ENCODE measurements around the gene DIP2B. TPM values are rescaled to one million over a fixed set of nuclear protein-coding genes. Genes with fewer than 3 reads are reported as not detected.
A peak's percentile ranks its signal among the peaks of the same experiment; 100 is the strongest.

The DIP2B gene
- total RNA-seq, 1 experiment from 2014 or later, result 26.1 TPM

GRCh38 chr12:50635857-50636256 is 131.1 kb downstream of the DIP2B start:
- ATAC-seq (no peak), DNase-seq (ENCODE audit: low spot score) (no peak)
- H3K36me3 Mint-ChIP-seq, result peaks cover 10% of the 10 kb centered on the region
- H3K27me3 Mint-ChIP-seq (ENCODE audit: low read depth), result no peaks in the 10 kb centered on the region
- TF ChIP-seq ZBTB21 (CRISPR knock-in tag; IDR thresholded peaks at IDR 0.05; ENCODE audit: borderline replicate concordance), result no peak
- ChIA-PET CTCF (interaction anchor here (1.9 kb wide), 1 partner anchor 131 kb away, joined by 12 read pairs; the partner anchor contains the start of gene DIP2B), POLR2A (no interaction called here)
- H3K9me3 Mint-ChIP-seq, result no peaks in the 10 kb centered on the region
- H3K27ac Mint-ChIP-seq, result no peak overlapping the region
- no peak overlapping the region for H3K4me3 Mint-ChIP-seq
- peaks cover 14% of the 10 kb centered on the region for H3K4me1 Mint-ChIP-seq

- ChIA-PET POLR2A (no interaction called here), CTCF (interaction anchor here (0.5 to 1.9 kb wide), 4 partner anchors 127 to 542 kb away, joined by 3 to 12 read pairs (median 3); partner anchors contain the start of gene DIP2B)
- no peaks in the 10 kb centered on the region for H3K9me3 Mint-ChIP-seq
- peak; percentile 70 for ATAC-seq
- H3K36me3 Mint-ChIP-seq, result peaks cover 11% of the 10 kb centered on the region
- DNase-seq (ENCODE audit: low spot score), result no peak
- no peaks in the 10 kb centered on the region for H3K27me3 Mint-ChIP-seq (ENCODE audit: low read depth)
- H3K4me1 Mint-ChIP-seq, result peaks cover 18% of the 10 kb centered on the region
- no peak overlapping the region for H3K4me3 Mint-ChIP-seq
- H3K27ac Mint-ChIP-seq, result peak overlapping the region; percentile 31; the same call in 1 of the 2 replicates
- TF ChIP-seq E2F1 (CRISPR knock-in tag; IDR thresholded peaks at IDR 0.05), result no peak
Observed at GRCh38 chr12:50636505-50636904, 131.7 kb downstream of the DIP2B start.

GRCh38 chr12:50637870-50638481 is 133.2 kb downstream of the DIP2B start:
- Mint-ChIP-seq H3K36me3 (peaks cover 15% of the 10 kb centered on the region), H3K9me3 (no peaks in the 10 kb centered on the region), H3K27me3 (ENCODE audit: low read depth) (no peaks in the 10 kb centered on the region), H3K4me3 (no peak overlapping the region), H3K27ac (peak overlapping the region; percentile 47; the same call in 1 of the 2 replicates), H3K4me1 (peaks cover 26% of the 10 kb centered on the region)
- DNase-seq (ENCODE audit: low spot score), result no peak
- ChIA-PET CTCF (interaction anchor here (0.5 to 1.2 kb wide), 24 partner anchors 13 to 133 kb away, joined by 3 to 41 read pairs (median 4); partner anchors contain the start of gene DIP2B), POLR2A (interaction anchor here (1.0 kb wide), 1 partner anchor 134 kb away, joined by 3 read pairs; the partner anchor contains the start of gene DIP2B)
- no peak for ATAC-seq
- TF ChIP-seq USF2 (CRISPR knock-in tag; IDR thresholded peaks at IDR 0.05), result no peak
- peak; percentile 36 for TF ChIP-seq CTCF (IDR thresholded peaks at IDR 0.05)

- POLR2A ChIA-PET, result interaction anchor here (0.7 to 1.0 kb wide), 2 partner anchors 134 to 558 kb away, joined by 3 read pairs; partner anchors contain the start of gene DIP2B
- no peaks in the 10 kb centered on the region for H3K27me3 Mint-ChIP-seq (ENCODE audit: low read depth)
- H3K36me3 Mint-ChIP-seq, result peaks cover 12% of the 10 kb centered on the region
- DNase-seq (ENCODE audit: low spot score) (no peak), ATAC-seq (no peak)
- no peaks in the 10 kb centered on the region for H3K9me3 Mint-ChIP-seq
- CTCF ChIA-PET, result interaction anchor here (0.5 to 1.2 kb wide), 23 partner anchors 14 to 134 kb away, joined by 3 to 41 read pairs (median 4); partner anchors contain the start of gene DIP2B
- H3K4me3 Mint-ChIP-seq, result no peak overlapping the region
- TF ChIP-seq SOX15 (CRISPR knock-in tag; IDR thresholded peaks at IDR 0.05), result no peak
- no peak for TF ChIP-seq IRF2 (CRISPR knock-in tag; IDR thresholded peaks at IDR 0.05; ENCODE audit: borderline replicate concordance, low read depth)
- no peak for TF ChIP-seq CREM (CRISPR knock-in tag; IDR thresholded peaks at IDR 0.05)
- TF ChIP-seq ZNF232 (CRISPR knock-in tag; IDR thresholded peaks at IDR 0.05), result no peak
- no peak for TF ChIP-seq IRF1 (CRISPR knock-in tag; IDR thresholded peaks at IDR 0.05)
- TF ChIP-seq ZNF671 (CRISPR knock-in tag; IDR thresholded peaks at IDR 0.05), result no peak
- no peak for TF ChIP-seq CREB1 (CRISPR knock-in tag; IDR thresholded peaks at IDR 0.05)
- TF ChIP-seq ZNF423 (CRISPR knock-in tag; IDR thresholded peaks at IDR 0.05), result no peak
- H3K27ac Mint-ChIP-seq, result no peak overlapping the region
- peaks cover 26% of the 10 kb centered on the region for H3K4me1 Mint-ChIP-seq
Observed at GRCh38 chr12:50638482-50638880, 133.7 kb downstream of the DIP2B start.
